ENCODE results near the gene SLIT3. TPM values are rescaled to one million over a fixed set of nuclear protein-coding genes. Genes with fewer than 3 reads are reported as not detected.

Gene SLIT3
- total RNA-seq, 2 experiments from 2014 or later, result not detected

DNA sequence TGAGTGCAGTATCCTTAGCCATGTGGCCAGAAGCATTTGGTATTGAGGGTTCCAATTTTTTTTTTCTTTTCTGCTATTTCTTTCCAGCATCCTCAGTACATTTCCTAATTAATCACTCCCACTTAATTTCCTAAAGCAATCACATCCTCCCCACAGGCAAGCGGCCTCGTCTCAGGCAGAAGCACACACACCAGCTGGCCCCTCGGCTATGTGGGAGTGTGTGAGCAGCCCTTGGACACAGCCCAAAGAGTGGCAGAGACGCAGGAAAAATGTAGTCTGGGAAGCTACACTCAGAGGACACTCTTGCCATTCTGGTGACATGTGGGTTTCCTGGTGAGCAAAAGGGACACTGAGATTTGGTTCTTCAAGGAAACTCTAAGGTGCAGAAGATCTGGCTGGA lies 20.7 kb downstream of the SLIT3 start:
- no peaks in the 10 kb centered on the region for H3K4me1 ChIP-seq (ENCODE audit: insufficient read depth, low read length)
- no peak overlapping the region for H3K27ac ChIP-seq (ENCODE audit: low read depth in 1 of 2, low read length in 2 of 2)
- H3K9me3 Mint-ChIP-seq, result no peaks in the 10 kb centered on the region
- ChIA-PET POLR2A (no interaction called here), CTCF (no interaction called here)
- H3K4me3 ChIP-seq (ENCODE audit: low read length), result no peak overlapping the region
- DNase-seq, result no peak
- no peaks in the 10 kb centered on the region for H3K9me3 ChIP-seq (ENCODE audit: control insufficient read depth in 1 of 2, insufficient read depth in 1 of 2, low read length in 2 of 2)
- no peaks in the 10 kb centered on the region for H3K36me3 Mint-ChIP-seq (ENCODE audit: low read depth)
- H3K27me3 Mint-ChIP-seq, result peaks cover 4% of the 10 kb centered on the region
- no peak overlapping the region for H3K4me3 Mint-ChIP-seq
- peaks cover 0 to 3% of the 10 kb centered on the region in 2 experiments for H3K27me3 ChIP-seq (ENCODE audit: control insufficient read depth in 1 of 2, insufficient read depth in 2 of 2, low read length in 2 of 2)
- no peak for ATAC-seq (ENCODE audit: poor library complexity)
- intact Hi-C loops (cut with DNase I, micrococcal nuclease), result no loop called here
- no peak overlapping the region for H3K27ac Mint-ChIP-seq
- H3K4me1 Mint-ChIP-seq (ENCODE audit: low read depth), result no peaks in the 10 kb centered on the region
- no peak for TF ChIP-seq CTCF (IDR thresholded peaks at IDR 0.05)
- H3K36me3 ChIP-seq (ENCODE audit: insufficient read depth, low read length), result no peaks in the 10 kb centered on the region

GRCh38 chr5:169279125-169279524 lies 21.8 kb downstream of the SLIT3 start:
- no peak for DNase-seq
- ChIA-PET POLR2A (no interaction called here), CTCF (no interaction called here)
- H3K9me3 Mint-ChIP-seq, result no peaks in the 10 kb centered on the region
- H3K4me1 Mint-ChIP-seq (ENCODE audit: low read depth), result no peaks in the 10 kb centered on the region
- Histone ChIP-seq H3K27ac (ENCODE audit: low read depth in 1 of 2, low read length in 2 of 2) (no peak overlapping the region), H3K4me3 (ENCODE audit: low read length) (no peak overlapping the region), H3K9me3 (ENCODE audit: control insufficient read depth in 1 of 2, insufficient read depth in 1 of 2, low read length in 2 of 2) (no peaks in the 10 kb centered on the region), H3K36me3 (ENCODE audit: insufficient read depth, low read length) (no peaks in the 10 kb centered on the region), H3K4me1 (ENCODE audit: insufficient read depth, low read length) (no peaks in the 10 kb centered on the region), H3K27me3 (ENCODE audit: control insufficient read depth in 1 of 2, insufficient read depth in 2 of 2, low read length in 2 of 2) (peaks cover 0 to 3% of the 10 kb centered on the region in 2 experiments)
- peaks cover 4% of the 10 kb centered on the region for H3K27me3 Mint-ChIP-seq
- intact Hi-C loops (cut with DNase I, micrococcal nuclease), result no loop called here
- ATAC-seq (ENCODE audit: poor library complexity), result no peak
- no peak overlapping the region for H3K4me3 Mint-ChIP-seq
- TF ChIP-seq CTCF (IDR thresholded peaks at IDR 0.05), result no peak
- H3K27ac Mint-ChIP-seq, result no peak overlapping the region
- H3K36me3 Mint-ChIP-seq (ENCODE audit: low read depth), result no peaks in the 10 kb centered on the region

- H3K4me3 Mint-ChIP-seq, result no peak overlapping the region
- POLR2A ChIA-PET, result no interaction called here
- no peak for TF ChIP-seq CTCF (IDR thresholded peaks at IDR 0.05)
- no peaks in the 10 kb centered on the region for H3K9me3 Mint-ChIP-seq
- no peak overlapping the region for H3K27ac Mint-ChIP-seq
- H3K27me3 Mint-ChIP-seq, result no peaks in the 10 kb centered on the region
- H3K4me3 ChIP-seq (ENCODE audit: low read length), result no peak overlapping the region
- peaks cover 0 to 7% of the 10 kb centered on the region in 2 experiments for H3K9me3 ChIP-seq (ENCODE audit: control insufficient read depth in 1 of 2, insufficient read depth in 1 of 2, low read length in 2 of 2)
- ATAC-seq (ENCODE audit: poor library complexity) (no peak), DNase-seq (no peak)
- intact Hi-C loops (cut with DNase I, micrococcal nuclease), result no loop called here
- H3K4me1 Mint-ChIP-seq (ENCODE audit: low read depth), result no peaks in the 10 kb centered on the region
- H3K4me1 ChIP-seq (ENCODE audit: insufficient read depth, low read length), result no peaks in the 10 kb centered on the region
- no peaks in the 10 kb centered on the region for H3K36me3 ChIP-seq (ENCODE audit: insufficient read depth, low read length)
- no peaks in the 10 kb centered on the region for H3K36me3 Mint-ChIP-seq (ENCODE audit: low read depth)
- no peak overlapping the region for H3K27ac ChIP-seq (ENCODE audit: low read depth in 1 of 2, low read length in 2 of 2)
- CTCF ChIA-PET, result no interaction called here
- no peaks in the 10 kb centered on the region for H3K27me3 ChIP-seq (ENCODE audit: control insufficient read depth in 1 of 2, insufficient read depth in 2 of 2, low read length in 2 of 2)
Measured at GRCh38 chr5:169273881-169274280, 27.1 kb downstream of the SLIT3 start.
